Liver (tissue), 3 donors: Measurements from ENCODE around the gene IL10RB.

Source experiments
- CTCF ChIP-seq: fragments of 150-350 bp; IDR thresholded peaks from 2 replicates; pipeline ENCODE4 v1.5.1; 2017; ENCODE audit warnings: improper control_type of control experiment, low read depth, low read length; ENCODE audit not compliant: missing input control
- EGR1 ChIP-seq, 2 donors: IDR thresholded peaks; 2 replicates each; pipeline ENCODE4 v1.6.1; 2016 to 2018; ENCODE audit warnings: antibody characterized with exemption in 2 of 2, low read depth in 2 of 2
- FOXA1 ChIP-seq: IDR thresholded peaks from 2 replicates; pipeline ENCODE4 v1.6.1; 2016; ENCODE audit warnings: antibody characterized with exemption
- HNF4G ChIP-seq: IDR thresholded peaks from 2 replicates; pipeline ENCODE4 v1.6.1; 2016; ENCODE audit warnings: antibody characterized with exemption
- MAX ChIP-seq: IDR thresholded peaks from 2 replicates; pipeline ENCODE4 v1.6.1; 2016; ENCODE audit warnings: antibody characterized with exemption
- NR2F2 ChIP-seq: IDR thresholded peaks from 2 replicates; pipeline ENCODE4 v1.6.1; 2016; ENCODE audit warnings: antibody characterized with exemption
- REST ChIP-seq: IDR thresholded peaks from 2 replicates; pipeline ENCODE4 v1.6.1; 2016; ENCODE audit warnings: antibody characterized with exemption, mild to moderate bottlenecking
- SP1 ChIP-seq: IDR thresholded peaks from 2 replicates; pipeline ENCODE4 v1.6.1; 2018; ENCODE audit warnings: antibody characterized with exemption, mild to moderate bottlenecking
- TAF1 ChIP-seq: conservative IDR thresholded peaks from 2 replicates; pipeline ENCODE4 v1.6.1; 2016; ENCODE audit warnings: antibody characterized with exemption, mild to moderate bottlenecking
- YY1 ChIP-seq: IDR thresholded peaks from 2 replicates; pipeline ENCODE4 v1.6.1; 2016; ENCODE audit warnings: antibody characterized with exemption, mild to moderate bottlenecking
- donor health status: healthy.
- donor health status: healthy.

- no peak for TF ChIP-seq CTCF
- TF ChIP-seq FOXA1, result no peak
- TF ChIP-seq EGR1 (IDR thresholded peaks at IDR 0.05; ENCODE audit: low read depth in 2 of 2), result no peak
- TF ChIP-seq MAX, result no peak
- no peak for TF ChIP-seq NR2F2
- TF ChIP-seq TAF1, result no peak
- no peak for TF ChIP-seq SP1
- no peak for TF ChIP-seq REST
- no peak for TF ChIP-seq HNF4G
- TF ChIP-seq YY1, result no peak
These were observed 68.0 kb downstream of the IL10RB start for GRCh38 chr21:33334191-33334590.
